Neural cell (in vitro differentiated cells): ENCODE results near the gene NTN3. TPM values are rescaled to one million over a fixed set of nuclear protein-coding genes. Genes with fewer than 3 reads are reported as not detected.
A peak's percentile ranks its signal among the peaks of the same experiment; 100 is the strongest.

Experiments
- H2AFZ ChIP-seq: fragments of 200-600, 300-800 bp; sonication (generic), shearing (Covaris generic); 2 replicates; pipeline ENCODE4 v1.6.0; 2014; ENCODE audit warnings: low read depth, mild to moderate bottlenecking, antibody characterized with exemption, low read length, moderate library complexity
- H3F3A ChIP-seq: fragments of 200-600 bp; shearing (Covaris generic); 2 replicates; pipeline ENCODE4 v1.6.1; 2016; ENCODE audit warnings: mild to moderate bottlenecking, moderate library complexity, mixed read lengths, antibody characterized with exemption, low read length; ENCODE audit not compliant: insufficient read depth, poor library complexity, severe bottlenecking
- H3K27ac ChIP-seq: fragments of 200-600, 300-800 bp; sonication (generic), shearing (Covaris generic); 2 replicates; pipeline ENCODE4 v1.5.1; 2014; ENCODE audit warnings: mild to moderate bottlenecking, low read length, moderate library complexity
- H3K27me3 ChIP-seq: fragments of 300-800, 200-600 bp; sonication (generic), shearing (Covaris generic); 2 replicates; pipeline ENCODE4 v1.6.0; 2014; ENCODE audit warnings: mild to moderate bottlenecking, low read depth, low read length, moderate library complexity; ENCODE audit not compliant: insufficient read depth
- H3K36me3 ChIP-seq: fragments of 300-800, 200-600 bp; sonication (generic), shearing (Covaris generic); 2 replicates; pipeline ENCODE4 v1.5.1; 2014; ENCODE audit warnings: mild to moderate bottlenecking, antibody characterized with exemption, low read length, moderate library complexity; ENCODE audit not compliant: insufficient read depth
- H3K4me2 ChIP-seq: fragments of 300-800, 200-600 bp; sonication (generic), shearing (Covaris generic); 2 replicates; pipeline ENCODE4 v1.6.0; 2014; ENCODE audit warnings: mild to moderate bottlenecking, low read length
- H3K4me3 ChIP-seq: fragments of 300-800, 200-600 bp; sonication (generic), shearing (Covaris generic); 2 replicates; pipeline ENCODE4 v1.5.1; 2014; ENCODE audit warnings: mild to moderate bottlenecking, low read length, moderate library complexity
- H3K79me2 ChIP-seq: fragments of 200-600 bp; shearing (Covaris generic); replicated peaks from 2 replicates; pipeline ENCODE4 v1.6.0; 2014; ENCODE audit warnings: mild to moderate bottlenecking, low read length, moderate library complexity; ENCODE audit not compliant: insufficient read depth
- H3K9ac ChIP-seq: fragments of 300-800, 200-600 bp; sonication (generic), shearing (Covaris generic); 2 replicates; pipeline ENCODE4 v1.6.1; 2016; ENCODE audit warnings: mild to moderate bottlenecking, low read length, mixed read lengths
- H3K9me2 ChIP-seq: fragments of 200-600 bp; shearing (Covaris generic); 2 replicates; pipeline ENCODE4 v1.6.1; 2016; ENCODE audit warnings: mild to moderate bottlenecking, low read length, mixed read lengths; ENCODE audit not compliant: insufficient read depth
- H3K9me3 ChIP-seq: fragments of 200-600, 300-800 bp; sonication (generic), shearing (Covaris generic); 2 replicates; pipeline ENCODE4 v1.6.1; 2016; ENCODE audit warnings: mild to moderate bottlenecking, mixed run types, low read length, moderate library complexity, mixed read lengths
- H4K20me1 ChIP-seq: fragments of 200-600 bp; shearing (Covaris generic); 2 replicates; pipeline ENCODE4 v1.6.1; 2016; ENCODE audit warnings: mild to moderate bottlenecking, mixed run types; ENCODE audit not compliant: insufficient read depth
- CTCF ChIP-seq: fragments of 450-650 bp; IDR thresholded peaks from 2 replicates; pipeline ENCODE4 v1.5.1; 2014; ENCODE audit warnings: antibody characterized with exemption, mild to moderate bottlenecking, moderate library complexity; ENCODE audit not compliant: poor library complexity, severe bottlenecking
- EZH2 ChIP-seq: fragments of 200-600, 300-800 bp; shearing (Covaris generic), sonication (generic); IDR thresholded peaks from 2 replicates; pipeline ENCODE4 v1.6.1; 2014; ENCODE audit warnings: antibody characterized with exemption, low read length, borderline replicate concordance, mild to moderate bottlenecking; ENCODE audit not compliant: insufficient read depth, poor library complexity, severe bottlenecking
- MXI1 ChIP-seq: fragments of 450-650 bp; conservative IDR thresholded peaks from 2 replicates; pipeline ENCODE4 v1.6.1; 2014; ENCODE audit warnings: antibody characterized with exemption, mild to moderate bottlenecking; ENCODE audit not compliant: poor library complexity, severe bottlenecking
- POLR2AphosphoS5 ChIP-seq: IDR thresholded peaks from 2 replicates; pipeline ENCODE4 v1.6.1; 2012
- RAD21 ChIP-seq: fragments of 450-650 bp; conservative IDR thresholded peaks from 2 replicates; pipeline ENCODE4 v1.6.1; 2014; ENCODE audit warnings: antibody characterized with exemption, mild to moderate bottlenecking, moderate library complexity
- REST ChIP-seq: IDR thresholded peaks from 2 replicates; pipeline ENCODE4 v1.6.1; 2012; ENCODE audit warnings: borderline replicate concordance
- SMC3 ChIP-seq: fragments of 450-650 bp; conservative IDR thresholded peaks from 2 replicates; pipeline ENCODE4 v1.6.1; 2014; ENCODE audit warnings: antibody characterized with exemption, mild to moderate bottlenecking, moderate library complexity; ENCODE audit not compliant: poor library complexity
- polyA plus RNA-seq: library from polyadenylated mRNA; depleted of rRNA; stranded (reverse); fragments of >200 nt; gene quantifications from 2 replicates; pipeline ENCODE4 v1.2.3, GENCODE V29; 2014

NTN3 gene
- polyA plus RNA-seq, 1 donor from 2014 or later = 1.2 TPM

GRCh38 chr16:2515180-2515851, 44.2 kb downstream of the NTN3 start:
- H3K9me3 ChIP-seq = no peaks in the 10 kb centered on the region
- H4K20me1 ChIP-seq = peaks cover 39% of the 10 kb centered on the region
- peak overlapping the region; percentile 94 for H3K4me2 ChIP-seq
- no peaks in the 10 kb centered on the region for H3K9me2 ChIP-seq
- no peaks in the 10 kb centered on the region for H3F3A ChIP-seq
- peak overlapping the region; percentile 96 for H3K9ac ChIP-seq
- H2AFZ ChIP-seq = no peak overlapping the region
- TF ChIP-seq MXI1 = no peak
- TF ChIP-seq RAD21 = no peak
- TF ChIP-seq CTCF = no peak
- no peak for TF ChIP-seq SMC3
- TF ChIP-seq EZH2 = no peak
- no peak for TF ChIP-seq REST
- no peak for TF ChIP-seq POLR2AphosphoS5
- peaks cover 43% of the 10 kb centered on the region for H3K79me2 ChIP-seq
- H3K4me3 ChIP-seq = peak overlapping the region; percentile 92
- peak overlapping the region; percentile 98 for H3K27ac ChIP-seq
- H3K36me3 ChIP-seq = no peaks in the 10 kb centered on the region
- H3K27me3 ChIP-seq = no peaks in the 10 kb centered on the region

GRCh38 chr16:2516391-2517240, 45.5 kb downstream of the NTN3 start:
- H3F3A ChIP-seq = no peaks in the 10 kb centered on the region
- H3K9me3 ChIP-seq = no peaks in the 10 kb centered on the region
- H3K36me3 ChIP-seq = no peaks in the 10 kb centered on the region
- TF ChIP-seq REST = no peak
- H2AFZ ChIP-seq = no peak overlapping the region
- H3K79me2 ChIP-seq = peaks cover 52% of the 10 kb centered on the region
- peaks cover 39% of the 10 kb centered on the region for H4K20me1 ChIP-seq
- H3K9ac ChIP-seq = no peak overlapping the region
- H3K4me2 ChIP-seq = no peak overlapping the region
- H3K9me2 ChIP-seq = no peaks in the 10 kb centered on the region
- no peaks in the 10 kb centered on the region for H3K27me3 ChIP-seq
- H3K4me3 ChIP-seq = peak overlapping the region; percentile 35
- no peak overlapping the region for H3K27ac ChIP-seq
